ENCODE measurements around the gene MCEMP1. TPM values are rescaled to one million over a fixed set of nuclear protein-coding genes. Genes with fewer than 3 reads are reported as not detected.

The MCEMP1 gene
- total RNA-seq, 2 experiments from 2014 or later = 0.22 TPM; not detected in 1

DNA sequence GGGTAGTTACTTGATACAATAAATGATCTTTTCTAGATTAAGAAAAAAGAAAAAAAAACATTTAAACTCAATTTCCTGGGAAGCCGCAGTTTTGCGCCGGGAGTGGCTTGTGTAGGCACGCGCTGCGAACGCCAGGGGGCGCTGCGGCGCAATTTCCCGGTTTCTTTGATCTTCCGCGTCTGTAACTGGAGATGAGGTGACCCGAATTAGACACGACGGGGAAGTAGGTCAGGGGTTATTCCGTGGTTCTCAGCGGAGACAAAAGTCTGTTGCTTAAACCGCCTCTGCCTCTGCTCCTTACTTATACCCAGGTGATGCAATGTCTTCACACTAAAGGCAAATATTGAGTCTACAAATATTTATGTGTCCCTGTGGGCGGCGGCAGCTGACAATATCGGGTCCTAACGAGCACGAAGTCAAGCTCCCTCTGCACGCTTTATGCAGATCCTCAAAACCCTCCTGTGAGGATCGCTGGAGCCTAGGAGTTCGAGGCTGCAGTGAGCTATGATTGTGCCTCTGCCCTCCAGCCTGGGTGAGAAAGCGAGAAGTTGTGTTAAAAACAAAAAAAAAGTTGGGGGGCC lies 24.7 kb upstream of the MCEMP1 start:
- ChIA-PET CTCF (ENCODE audit: unreplicated experiment) (interaction anchor here (0.6 to 1.2 kb wide), 2 partner anchors 8 to 47 kb away, joined by 3 read pairs; no protein-coding TSS in a partner anchor), POLR2A (no interaction called here)
- Histone ChIP-seq H3K36me3 (ENCODE audit: insufficient read depth, low read length) (no peaks in the 10 kb centered on the region), H4K20me1 (ENCODE audit: insufficient read depth, low read length) (no peaks in the 10 kb centered on the region), H3K79me2 (ENCODE audit: insufficient read depth, low read depth, low read length) (no peaks in the 10 kb centered on the region), H2AFZ (ENCODE audit: low read length) (peak overlapping the region; percentile 96), H3K4me1 (ENCODE audit: insufficient read depth, low read length, poor library complexity, severe bottlenecking) (peaks cover 4% of the 10 kb centered on the region), H3K4me2 (ENCODE audit: low read length) (peak overlapping the region; percentile 70), H3K4me3 (ENCODE audit: low read depth, low read length, poor library complexity, severe bottlenecking) (peak overlapping the region; percentile 51), H3K9me3 (ENCODE audit: low read length) (no peaks in the 10 kb centered on the region), H3K27ac (ENCODE audit: low read depth, low read length, poor library complexity, severe bottlenecking) (no peak overlapping the region), H3K9me2 (ENCODE audit: insufficient read depth, low read length) (no peaks in the 10 kb centered on the region)
- no peak for TF ChIP-seq EZH2phosphoT487 (IDR thresholded peaks at IDR 0.05; ENCODE audit: borderline replicate concordance, low read depth, low read length)
- TF ChIP-seq, protein P1, sequence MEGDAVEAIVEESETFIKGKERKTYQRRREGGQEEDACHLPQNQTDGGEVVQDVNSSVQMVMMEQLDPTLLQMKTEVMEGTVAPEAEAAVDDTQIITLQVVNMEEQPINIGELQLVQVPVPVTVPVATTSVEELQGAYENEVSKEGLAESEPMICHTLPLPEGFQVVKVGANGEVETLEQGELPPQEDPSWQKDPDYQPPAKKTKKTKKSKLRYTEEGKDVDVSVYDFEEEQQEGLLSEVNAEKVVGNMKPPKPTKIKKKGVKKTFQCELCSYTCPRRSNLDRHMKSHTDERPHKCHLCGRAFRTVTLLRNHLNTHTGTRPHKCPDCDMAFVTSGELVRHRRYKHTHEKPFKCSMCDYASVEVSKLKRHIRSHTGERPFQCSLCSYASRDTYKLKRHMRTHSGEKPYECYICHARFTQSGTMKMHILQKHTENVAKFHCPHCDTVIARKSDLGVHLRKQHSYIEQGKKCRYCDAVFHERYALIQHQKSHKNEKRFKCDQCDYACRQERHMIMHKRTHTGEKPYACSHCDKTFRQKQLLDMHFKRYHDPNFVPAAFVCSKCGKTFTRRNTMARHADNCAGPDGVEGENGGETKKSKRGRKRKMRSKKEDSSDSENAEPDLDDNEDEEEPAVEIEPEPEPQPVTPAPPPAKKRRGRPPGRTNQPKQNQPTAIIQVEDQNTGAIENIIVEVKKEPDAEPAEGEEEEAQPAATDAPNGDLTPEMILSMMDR (conservative IDR thresholded peaks at IDR 0.05; ENCODE audit: low read length) = peak; percentile 98
- intact Hi-C loops (cut with micrococcal nuclease; ENCODE audit: unreplicated experiment) = loop anchor here (1.0 kb wide), 2 partner anchors 28 to 147 kb away; partner anchors contain the start of gene TRAPPC5
- BruUV-seq (replicated peaks) = no TSS peak
- DNase-seq (ENCODE audit: low spot score) = peak; percentile 81

- H3K36me3 ChIP-seq (ENCODE audit: insufficient read depth, low read length) = no peaks in the 10 kb centered on the region
Observed at GRCh38 chr19:7654401-7654800, 22.5 kb upstream of the MCEMP1 start.

DNA sequence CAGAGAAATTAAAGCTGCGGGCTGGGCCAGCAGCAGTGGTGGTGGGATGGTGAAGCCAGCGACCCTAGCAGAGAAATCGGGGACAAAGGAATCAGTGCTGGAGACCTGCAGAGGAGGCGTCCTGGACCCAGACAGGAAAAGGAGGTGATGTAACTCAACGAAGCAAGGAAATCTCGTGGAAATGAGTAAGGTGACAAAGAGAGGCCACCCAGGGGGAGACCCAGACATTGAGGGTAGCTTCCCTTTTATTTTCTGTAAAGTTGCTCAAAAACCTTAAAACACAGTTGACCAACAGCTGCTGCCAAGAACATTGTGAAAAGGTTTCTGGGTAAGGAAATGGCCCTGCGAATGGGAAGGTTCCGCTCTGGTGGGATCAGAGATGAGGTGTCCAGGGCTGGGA lies 21.3 kb upstream of the MCEMP1 start:
- H3K4me2 ChIP-seq (ENCODE audit: low read length) = no peak overlapping the region
- H3K36me3 ChIP-seq (ENCODE audit: insufficient read depth, low read length) = no peaks in the 10 kb centered on the region
- CTCF ChIA-PET (ENCODE audit: unreplicated experiment) = no interaction called here
- H3K27ac ChIP-seq (ENCODE audit: low read depth, low read length, poor library complexity, severe bottlenecking) = no peak overlapping the region
- no peaks in the 10 kb centered on the region for H3K79me2 ChIP-seq (ENCODE audit: insufficient read depth, low read depth, low read length)
- BruUV-seq (replicated peaks) = no TSS peak
- H3K4me1 ChIP-seq (ENCODE audit: insufficient read depth, low read length, poor library complexity, severe bottlenecking) = peaks cover 12% of the 10 kb centered on the region
- intact Hi-C loops (cut with micrococcal nuclease; ENCODE audit: unreplicated experiment) = no loop called here
- POLR2A ChIA-PET = no interaction called here
- H4K20me1 ChIP-seq (ENCODE audit: insufficient read depth, low read length) = no peaks in the 10 kb centered on the region
- no peak for DNase-seq (ENCODE audit: low spot score)
- H3K4me3 ChIP-seq (ENCODE audit: low read depth, low read length, poor library complexity, severe bottlenecking) = no peak overlapping the region
- no peak overlapping the region for H2AFZ ChIP-seq (ENCODE audit: low read length)
- TF ChIP-seq, protein P1 (conservative IDR thresholded peaks at IDR 0.05; ENCODE audit: low read length) = no peak
- H3K9me2 ChIP-seq (ENCODE audit: insufficient read depth, low read length) = no peaks in the 10 kb centered on the region
- H3K9me3 ChIP-seq (ENCODE audit: low read length) = no peaks in the 10 kb centered on the region

More at GRCh38 chr19:7654401-7654800, 22.5 kb upstream of the MCEMP1 start:
- TF ChIP-seq, protein P1 (conservative IDR thresholded peaks at IDR 0.05; ENCODE audit: low read length) = no peak
- no peak for TF ChIP-seq EZH2phosphoT487 (IDR thresholded peaks at IDR 0.05; ENCODE audit: borderline replicate concordance, low read depth, low read length)
- no peak overlapping the region for H3K27ac ChIP-seq (ENCODE audit: low read depth, low read length, poor library complexity, severe bottlenecking)
- peaks cover 12% of the 10 kb centered on the region for H3K4me1 ChIP-seq (ENCODE audit: insufficient read depth, low read length, poor library complexity, severe bottlenecking)
- ChIA-PET CTCF (ENCODE audit: unreplicated experiment) (no interaction called here), POLR2A (interaction anchor here (0.5 kb wide), 1 partner anchor 13 kb away, joined by 4 read pairs; no protein-coding TSS in a partner anchor)
- no peaks in the 10 kb centered on the region for H3K79me2 ChIP-seq (ENCODE audit: insufficient read depth, low read depth, low read length)
- no peaks in the 10 kb centered on the region for H3K9me2 ChIP-seq (ENCODE audit: insufficient read depth, low read length)
- BruUV-seq (replicated peaks) = no TSS peak
- no peak overlapping the region for H2AFZ ChIP-seq (ENCODE audit: low read length)
- H3K4me3 ChIP-seq (ENCODE audit: low read depth, low read length, poor library complexity, severe bottlenecking) = no peak overlapping the region
- no peak overlapping the region for H3K4me2 ChIP-seq (ENCODE audit: low read length)
- no peak for DNase-seq (ENCODE audit: low spot score)
- H4K20me1 ChIP-seq (ENCODE audit: insufficient read depth, low read length) = no peaks in the 10 kb centered on the region
- no peaks in the 10 kb centered on the region for H3K9me3 ChIP-seq (ENCODE audit: low read length)
- intact Hi-C loops (cut with micrococcal nuclease; ENCODE audit: unreplicated experiment) = no loop called here
